GM18520 (cell line): ENCODE data around the gene OOSP4B.
"Not testable (repeated sequence)": the region's sequence is repeated elsewhere in the genome, so short reads cannot be mapped to it uniquely, and the experiment has no call there.

Experiments used
- ATAC-seq: cut with Tn5 transposase; IDR thresholded peaks from one replicate; pipeline ENCODE4 v1.9.1; 2021; ENCODE audit not compliant: unreplicated experiment

The OOSP4B gene

DNA sequence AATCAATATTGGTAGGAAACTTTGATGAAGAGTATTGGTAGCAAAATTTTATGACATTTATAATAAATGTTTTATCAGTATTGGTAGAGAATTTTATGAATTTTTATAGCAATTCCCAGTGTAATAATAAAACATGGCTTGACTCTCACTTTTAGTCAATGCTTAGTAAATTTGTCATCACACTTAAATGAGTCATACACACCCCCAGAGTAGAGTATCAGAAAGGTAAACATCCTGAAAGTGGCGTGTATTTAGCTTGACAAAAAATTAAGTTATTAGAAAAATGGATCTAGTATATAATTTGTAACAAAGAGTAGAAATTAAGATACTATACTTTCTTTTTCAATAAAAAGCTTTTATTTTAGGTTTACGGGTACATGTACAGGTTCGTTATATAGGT, 42.1 kb downstream of the OOSP4B start:
- ATAC-seq = no peak

DNA sequence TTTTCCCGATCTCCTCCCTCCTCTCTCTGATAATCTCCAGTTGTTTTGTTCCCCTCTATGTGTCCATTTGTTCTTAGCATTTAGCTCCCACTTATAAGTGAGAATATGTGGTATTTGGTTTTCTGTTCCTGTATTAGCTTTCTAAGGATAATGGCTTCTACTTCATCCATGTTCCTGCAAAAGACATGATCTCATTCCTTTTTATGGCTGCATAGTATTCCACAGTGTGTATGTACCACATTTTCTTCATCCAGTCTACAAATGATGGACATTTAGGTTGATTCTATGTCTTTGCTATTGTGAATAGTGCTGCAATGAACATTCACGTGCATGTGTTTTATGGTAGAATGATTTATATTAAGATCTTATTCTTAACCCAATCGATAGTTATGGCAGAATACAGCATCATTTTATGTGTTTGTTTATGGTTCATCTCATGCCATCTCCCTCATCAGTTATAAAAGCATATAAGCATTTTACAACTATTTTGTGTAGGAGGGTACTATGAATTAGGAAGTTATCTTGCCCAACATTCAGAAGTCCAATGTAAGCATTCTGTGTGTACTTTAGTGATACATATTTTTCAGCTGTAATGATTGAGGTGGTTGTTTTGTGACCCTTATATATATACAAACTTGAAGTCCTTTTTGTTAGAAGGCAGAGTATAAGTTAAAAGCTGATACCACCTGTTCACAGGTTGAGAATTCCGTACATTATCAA, 42.7 kb downstream of the OOSP4B start:
- ATAC-seq = no peak

DNA sequence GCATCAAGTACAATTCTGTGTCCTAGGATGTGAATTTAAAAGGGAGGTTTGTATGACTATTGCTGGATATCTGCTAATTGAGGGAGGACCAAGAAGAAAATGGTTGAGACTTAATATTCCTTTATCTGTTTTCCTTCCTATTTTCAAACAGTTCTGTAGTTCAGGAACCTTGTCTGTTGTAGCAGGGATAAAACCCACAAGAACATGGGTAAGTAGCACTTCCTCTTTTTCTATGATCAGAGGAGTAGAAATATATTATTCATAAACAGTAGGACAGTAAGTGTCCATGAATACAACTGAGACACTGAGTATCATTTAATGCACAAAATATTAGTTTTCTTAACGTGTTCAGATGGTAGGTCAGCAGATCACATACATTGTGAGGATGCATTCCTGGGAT, 47.1 kb downstream of the OOSP4B start:
- no peak for ATAC-seq

GRCh38 chr11:60065801-60066200, 48.8 kb downstream of the OOSP4B start:
- ATAC-seq = no peak

GRCh38 chr11:60069450-60069849, 52.5 kb downstream of the OOSP4B start:
- no peak for ATAC-seq

DNA sequence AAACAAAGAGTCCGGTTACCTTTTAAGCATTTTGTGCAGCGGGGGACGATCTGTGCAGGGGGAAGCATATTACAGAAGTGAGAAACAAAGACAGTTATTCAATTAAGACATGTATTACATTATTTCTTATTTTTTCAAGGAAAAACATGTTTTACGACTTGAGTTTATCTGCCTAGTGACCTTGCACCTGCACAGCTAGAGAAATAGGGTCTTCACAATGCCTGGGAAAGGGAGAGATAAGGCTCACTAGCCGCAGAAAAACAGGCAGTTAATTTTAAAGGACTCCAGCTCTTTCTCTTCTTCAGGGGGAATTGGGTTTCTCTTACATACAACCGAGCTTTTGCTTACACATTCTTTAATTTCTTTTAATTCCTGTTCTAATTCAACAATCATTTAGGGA, 54.7 kb downstream of the OOSP4B start:
- not testable (repeated sequence) for ATAC-seq

- no peak for ATAC-seq
Measured at GRCh38 chr11:60077216-60077817, 60.3 kb downstream of the OOSP4B start.

GRCh38 chr11:60077981-60078380, 61.0 kb downstream of the OOSP4B start:
- no peak for ATAC-seq

DNA sequence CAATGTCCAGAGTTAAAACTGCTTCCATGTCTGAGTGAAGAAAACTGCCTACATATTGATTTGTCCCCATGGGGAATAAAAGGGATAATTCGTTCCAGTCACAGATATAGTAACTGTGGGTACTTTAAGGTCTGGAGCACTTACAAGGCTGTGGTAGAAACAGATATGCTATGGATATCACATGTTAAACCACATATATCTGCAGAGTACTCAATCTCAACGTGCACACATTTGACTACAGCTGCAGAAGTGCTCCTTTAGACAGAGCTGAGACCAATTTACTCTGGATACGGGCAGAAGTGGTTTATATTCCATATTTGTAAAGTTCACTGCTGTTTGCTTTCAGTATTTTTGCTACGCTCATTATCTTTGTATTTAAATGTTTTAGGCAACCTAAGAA, 61.8 kb downstream of the OOSP4B start:
- no peak for ATAC-seq

- no peak for ATAC-seq
Measured at GRCh38 chr11:60080535-60080934, 63.6 kb downstream of the OOSP4B start.
